GM12875 (cell line): ENCODE measurements around the gene RGS2.

Experiments
- H3K4me3 ChIP-seq: one replicate; pipeline ENCODE4 v1.5.1; 2011; ENCODE audit warnings: low read depth, low read length, control low read depth
- CTCF ChIP-seq: IDR thresholded peaks from 2 replicates; pipeline ENCODE4 v1.5.1; 2011; ENCODE audit warnings: low read depth, mild to moderate bottlenecking, control low read depth, inconsistent platforms, low read length, moderate library complexity, borderline replicate concordance; ENCODE audit not compliant: insufficient read depth

RGS2 gene

GRCh38 chr1:192795916-192796618, 12.8 kb upstream of the RGS2 start:
- H3K4me3 ChIP-seq, result no peak overlapping the region
- TF ChIP-seq CTCF, result no peak

GRCh38 chr1:192797143-192797542, 11.7 kb upstream of the RGS2 start:
- H3K4me3 ChIP-seq, result no peak overlapping the region
- no peak for TF ChIP-seq CTCF

- no peak overlapping the region for H3K4me3 ChIP-seq
- TF ChIP-seq CTCF, result no peak
Measured at GRCh38 chr1:192797891-192798290, 10.9 kb upstream of the RGS2 start.

- TF ChIP-seq CTCF, result no peak
- H3K4me3 ChIP-seq, result no peak overlapping the region
Measured at GRCh38 chr1:192801451-192801850, 7.4 kb upstream of the RGS2 start.

GRCh38 chr1:192802406-192802805, 6.4 kb upstream of the RGS2 start:
- no peak overlapping the region for H3K4me3 ChIP-seq
- TF ChIP-seq CTCF, result no peak

- H3K4me3 ChIP-seq, result no peak overlapping the region
- TF ChIP-seq CTCF, result no peak
Measured at GRCh38 chr1:192803501-192803900, 5.3 kb upstream of the RGS2 start.

- TF ChIP-seq CTCF, result peak; percentile 36; the same call in 1 of the 2 replicates
- no peak overlapping the region for H3K4me3 ChIP-seq
Measured at GRCh38 chr1:192805832-192806323, 3.0 kb upstream of the RGS2 start.
